ENCODE results near the gene GRK5. TPM values are rescaled to one million over a fixed set of nuclear protein-coding genes. Genes with fewer than 3 reads are reported as not detected.

Gene GRK5
- total RNA-seq, 1 experiment from 2014 or later = 1.2 TPM

DNA sequence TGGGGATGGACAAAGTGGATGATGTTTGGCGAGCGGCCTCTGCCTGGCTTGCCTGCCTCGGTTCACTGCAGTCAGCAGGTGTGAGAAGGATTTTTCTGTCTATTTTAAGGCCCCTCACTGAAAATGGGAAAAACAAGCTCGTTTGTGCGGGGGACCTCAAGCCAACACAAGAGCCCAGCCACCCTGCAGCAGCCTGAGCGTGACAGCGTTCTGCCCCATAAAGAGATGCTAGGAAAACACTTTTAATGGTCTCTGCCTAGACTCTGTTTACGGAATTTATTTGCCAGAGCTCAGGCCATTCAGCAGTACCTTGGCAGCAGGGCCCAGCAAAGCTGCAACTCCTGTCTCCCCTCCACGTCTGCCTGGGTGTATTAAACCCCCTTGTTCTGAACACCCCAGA, 131.7 kb downstream of the GRK5 start:
- Histone ChIP-seq H2BK120ac (ENCODE audit: low read depth, low read length, poor library complexity, severe bottlenecking) (no peak overlapping the region), H3K23me2 (ENCODE audit: insufficient read length, low read depth, low read length, poor library complexity, severe bottlenecking) (no peaks in the 10 kb centered on the region), H2BK15ac (ENCODE audit: low read depth, low read length) (no peak overlapping the region), H2BK5ac (ENCODE audit: insufficient read length, low read length) (no peak overlapping the region), H3K4me1 (ENCODE audit: insufficient read depth, low read length) (no peaks in the 10 kb centered on the region), H3K14ac (ENCODE audit: insufficient read depth, low read length) (no peak overlapping the region), H4K5ac (ENCODE audit: insufficient read length, low read depth, low read length) (no peak overlapping the region), H3K18ac (ENCODE audit: insufficient read length, low read depth, low read length) (no peak overlapping the region), H2AK5ac (ENCODE audit: insufficient read length, low read length) (no peak overlapping the region), H4K8ac (replicated peaks; ENCODE audit: insufficient read length, low read depth, low read length) (no peak overlapping the region), H3K23ac (ENCODE audit: insufficient read length, low read depth, low read length) (no peak overlapping the region), H4K91ac (ENCODE audit: insufficient read length, low read depth, low read length) (no peak overlapping the region), H3K56ac (ENCODE audit: insufficient read length, low read depth, low read length) (no peak overlapping the region), H3K4ac (ENCODE audit: low read depth, low read length) (no peak overlapping the region), H3K27me3 (ENCODE audit: insufficient read depth, low read length) (no peaks in the 10 kb centered on the region), H4K20me1 (ENCODE audit: control insufficient read depth, insufficient read depth, insufficient read length) (no peaks in the 10 kb centered on the region), H3K79me2 (ENCODE audit: insufficient read depth, low read length) (no peaks in the 10 kb centered on the region), H3K9me3 (ENCODE audit: control insufficient read depth, low read depth, low read length) (no peaks in the 10 kb centered on the region), H2BK12ac (ENCODE audit: insufficient read length, low read depth, low read length) (no peak overlapping the region), H2BK20ac (ENCODE audit: low read depth, low read length, poor library complexity, severe bottlenecking) (no peak overlapping the region), H3K79me1 (ENCODE audit: insufficient read depth, low read depth, low read length, poor library complexity, severe bottlenecking) (no peaks in the 10 kb centered on the region), H3T11ph (ENCODE audit: low read length) (no peak overlapping the region), H3K9ac (ENCODE audit: extremely low read depth, insufficient read length, low read length) (no peak overlapping the region), H3K4me2 (ENCODE audit: insufficient read depth, insufficient read length, low read length) (no peak overlapping the region), H2AFZ (ENCODE audit: low read length) (no peak overlapping the region), H3K27ac (ENCODE audit: insufficient read length, low read depth, low read length) (no peak overlapping the region)
- Mint-ChIP-seq H3K36me3 (ENCODE audit: insufficient read depth in 1 of 3, low read depth in 3 of 3) (no peaks in the 10 kb centered on the region), H3K4me3 (no peak overlapping the region), H3K27ac (0 out of 7 replicates have a peak overlapping the region, but pooled peaks of 1 of the 3 experiments have one; percentile 52), H3K4me1 (no peaks in the 10 kb centered on the region), H3K9me3 (no peaks in the 10 kb centered on the region), H3K27me3 (ENCODE audit: low read depth) (peaks cover 2% of the 10 kb centered on the region; the same call in 1 of the 2 replicates)
- TF ChIP-seq, protein P1, sequence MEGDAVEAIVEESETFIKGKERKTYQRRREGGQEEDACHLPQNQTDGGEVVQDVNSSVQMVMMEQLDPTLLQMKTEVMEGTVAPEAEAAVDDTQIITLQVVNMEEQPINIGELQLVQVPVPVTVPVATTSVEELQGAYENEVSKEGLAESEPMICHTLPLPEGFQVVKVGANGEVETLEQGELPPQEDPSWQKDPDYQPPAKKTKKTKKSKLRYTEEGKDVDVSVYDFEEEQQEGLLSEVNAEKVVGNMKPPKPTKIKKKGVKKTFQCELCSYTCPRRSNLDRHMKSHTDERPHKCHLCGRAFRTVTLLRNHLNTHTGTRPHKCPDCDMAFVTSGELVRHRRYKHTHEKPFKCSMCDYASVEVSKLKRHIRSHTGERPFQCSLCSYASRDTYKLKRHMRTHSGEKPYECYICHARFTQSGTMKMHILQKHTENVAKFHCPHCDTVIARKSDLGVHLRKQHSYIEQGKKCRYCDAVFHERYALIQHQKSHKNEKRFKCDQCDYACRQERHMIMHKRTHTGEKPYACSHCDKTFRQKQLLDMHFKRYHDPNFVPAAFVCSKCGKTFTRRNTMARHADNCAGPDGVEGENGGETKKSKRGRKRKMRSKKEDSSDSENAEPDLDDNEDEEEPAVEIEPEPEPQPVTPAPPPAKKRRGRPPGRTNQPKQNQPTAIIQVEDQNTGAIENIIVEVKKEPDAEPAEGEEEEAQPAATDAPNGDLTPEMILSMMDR (conservative IDR thresholded peaks at IDR 0.05) = no peak
- WGBS (ENCODE audit: extremely low coverage, insufficient read length, low lambda C conversion rate) = no CpG with 5 or more reads among the region's 9 CpGs
- no peak for DNase-seq

Measured in H9 (cell line).